K562 (cell line): ENCODE measurements around the gene WDR86. TPM values are rescaled to one million over a fixed set of nuclear protein-coding genes. Genes with fewer than 3 reads are reported as not detected.

Experiments
- ATAC-seq: fragments of 200-7000 bp; cut with Tn5 transposase; 3 replicates; pipeline ENCODE4 v1.9.1; 2020; ENCODE audit warnings: moderate library complexity
- BruUV-seq: library from RNA; stranded (reverse); fragments of 400-500 nt; replicated peaks from 2 replicates; lab custom pipeline; 2021; lab: Mats Ljungman, UMichigan
- CTCF ChIA-PET: fragments of 300-600 bp; formaldehyde crosslinking; extraction: SDS; loops from one replicate; lab custom pipeline; 2021; ENCODE audit warnings: low intra/inter-chr PET ratio; lab: Yijun Ruan, JAX
- POLR2A ChIA-PET: fragments of 300-600, 350-650 bp; sonication (Branson Sonifier 250); formaldehyde crosslinking; extraction: SDS; loops from one replicate; lab custom pipeline; 2021; ENCODE audit warnings: antibody characterized with exemption, inconsistent platforms; lab: Yijun Ruan, JAX
- DNase-seq, 4 experiments: peaks; one replicate each; pipeline versions ENCODE4 v3.0.0 to v3.0.0-alpha.2; 2011 to 2018; ENCODE audit warnings: low spot score in 3 of 4, mixed read lengths in 3 of 4; ENCODE audit errors: extremely low read depth in 1 of 4
- FAIRE-seq: peaks from 2 replicates; lab custom pipeline; 2011; peaks lifted over from hg19 to GRCh38; lab: Jason Lieb, UNC
- H2AFZ ChIP-seq: 2 replicates; pipeline ENCODE4 v1.6.0; 2011; ENCODE audit warnings: low read depth, low read length, control low read depth, inconsistent platforms
- H3K27ac ChIP-seq: fragments of 200-600 bp; 3 replicates; pipeline ENCODE4 v1.8.0; 2011; ENCODE audit warnings: low read depth, mild to moderate bottlenecking, control low read depth, inconsistent platforms, low read length, moderate library complexity, mixed read lengths; ENCODE audit errors: extremely low read depth
- H3K27me3 ChIP-seq, 2 experiments: fragments of 300-600 bp in 1 of 2; 2 replicates in 1 of 2; 3 replicates in 1 of 2; pipeline versions ENCODE4 v1.6.0 to v1.8.0; 2011; ENCODE audit warnings: inconsistent platforms in 2 of 2, low read length in 2 of 2, mild to moderate bottlenecking in 1 of 2, mixed read lengths in 1 of 2, moderate library complexity in 1 of 2; ENCODE audit not compliant: control insufficient read depth in 2 of 2, insufficient read depth in 2 of 2
- H3K36me3 ChIP-seq: fragments of 300-600 bp; 3 replicates; pipeline ENCODE4 v1.8.0; 2011; ENCODE audit warnings: mild to moderate bottlenecking, low read length, inconsistent platforms; ENCODE audit not compliant: control insufficient read depth, insufficient read depth
- H3K4me1 ChIP-seq, 2 experiments: fragments of 200-600 bp in 1 of 2; replicated peaks in 1 of 2; 2 replicates in 1 of 2; 3 replicates in 1 of 2; pipeline versions ENCODE4 v1.5.1 to v1.8.0; 2011; ENCODE audit warnings: inconsistent platforms in 2 of 2, low read length in 2 of 2, mild to moderate bottlenecking in 1 of 2, mixed read lengths in 1 of 2, moderate library complexity in 1 of 2; ENCODE audit not compliant: control insufficient read depth in 2 of 2, insufficient read depth in 2 of 2
- H3K4me2 ChIP-seq: 2 replicates; pipeline ENCODE4 v1.6.1; 2011; ENCODE audit warnings: low read length, control low read depth, inconsistent platforms, mixed read lengths; ENCODE audit not compliant: insufficient read depth
- H3K4me3 ChIP-seq: fragments of 200-600 bp; sonication (generic), shearing (Covaris generic); 2 replicates; pipeline ENCODE4 v1.5.1; 2016; ENCODE audit warnings: control low read depth, inconsistent platforms
- H3K79me2 ChIP-seq: fragments of 200-600 bp; 3 replicates; pipeline ENCODE4 v1.8.0; 2011; ENCODE audit warnings: low read length, inconsistent platforms; ENCODE audit not compliant: control insufficient read depth, insufficient read depth
- H3K9ac ChIP-seq, 2 experiments: 2 replicates each; pipeline versions ENCODE4 v1.6.0 to v1.6.1; 2011; ENCODE audit warnings: low read depth in 2 of 2, low read length in 2 of 2, control low read depth in 1 of 2, inconsistent platforms in 1 of 2, mild to moderate bottlenecking in 1 of 2, mixed read lengths in 1 of 2; ENCODE audit not compliant: insufficient read depth in 1 of 2
- H3K9me1 ChIP-seq: one replicate; pipeline ENCODE4 v1.6.0; 2011; ENCODE audit warnings: inconsistent platforms, mild to moderate bottlenecking, low read length, moderate library complexity; ENCODE audit not compliant: control insufficient read depth, insufficient read depth
- H3K9me3 ChIP-seq: replicated peaks from 2 replicates; pipeline ENCODE4 v1.5.1; 2011; ENCODE audit warnings: low read depth, low read length, inconsistent platforms; ENCODE audit not compliant: control insufficient read depth, insufficient read depth
- H4K20me1 ChIP-seq: replicated peaks from 2 replicates; pipeline ENCODE4 v1.6.1; 2011; ENCODE audit warnings: low read length, inconsistent platforms, mixed read lengths; ENCODE audit not compliant: control insufficient read depth, insufficient read depth
- ADNP ChIP-seq: fragments of 200-800 bp; sonication (Bioruptor generic); IDR thresholded peaks from 2 replicates; pipeline ENCODE4 v1.6.1; 2016; ENCODE audit warnings: missing genetic modification characterization, missing compliant biosample characterization
- CTCF ChIP-seq, 3 experiments: IDR thresholded peaks in 2 of 3; conservative IDR thresholded peaks in 1 of 3; 2 replicates each; pipeline ENCODE4 v1.5.1; 2011 to 2012; ENCODE audit warnings: low read length in 3 of 3, mild to moderate bottlenecking in 3 of 3, control low read depth in 2 of 3, improper control_type of control experiment in 1 of 3, inconsistent platforms in 1 of 3, low read depth in 1 of 3, mixed read lengths in 1 of 3, moderate library complexity in 1 of 3; ENCODE audit not compliant: insufficient read depth in 2 of 3
- KLF10 ChIP-seq: fragments of 250-450 bp; sonication (Bioruptor Pico); IDR thresholded peaks from 2 replicates; pipeline ENCODE4 v1.6.1; 2021; ENCODE audit warnings: matching md5 sums
- MLLT1 ChIP-seq, 2 experiments: fragments of 450-650 bp; IDR thresholded peaks; 2 replicates each; pipeline ENCODE4 v1.6.1; 2016
- PRMT5 ChIP-seq: sonication (generic); formaldehyde crosslinking; IDR thresholded peaks from 2 replicates; pipeline ENCODE4 v1.5.0; 2020; ENCODE audit warnings: missing genetic modification reagents
- SMARCA5 ChIP-seq: fragments of 450-650 bp; IDR thresholded peaks from 2 replicates; pipeline ENCODE4 v1.6.1; 2016
- ZBTB17 ChIP-seq: fragments of 450-650 bp; formaldehyde crosslinking; IDR thresholded peaks from 2 replicates; pipeline ENCODE4 v1.4.0; 2020; ENCODE audit warnings: mild to moderate bottlenecking
- ZBTB33 ChIP-seq: sonication (generic); formaldehyde crosslinking; IDR thresholded peaks from 2 replicates; pipeline ENCODE4 v1.8.1; 2023; ENCODE audit warnings: mild to moderate bottlenecking, missing genetic modification reagents
- ZFP36 ChIP-seq: fragments of 150-350 bp; IDR thresholded peaks from 2 replicates; pipeline ENCODE4 v1.6.1; 2018; ENCODE audit warnings: low read length, low read depth; ENCODE audit not compliant: partially characterized antibody
- WGBS: fragments of 100-300 bp; shearing (Covaris generic); methylation state at CpG from one replicate; pipeline ENCODE4 v1.1.6; 2016; ENCODE audit warnings: low coverage, mixed read lengths; ENCODE audit not compliant: insufficient coverage; ENCODE audit errors: missing lambda C conversion rate; 5-methylcytosine and 5-hydroxymethylcytosine counted together
- in situ Hi-C: fragments of 300-500 bp; cut with MboI; formaldehyde crosslinking; loops from 4 replicates; pipeline ENCODE4 v1.15.0; 2018; ENCODE audit warnings: inconsistent platforms, mixed read lengths
- intact Hi-C: fragments of 100-400 bp; cut with micrococcal nuclease; formaldehyde crosslinking; loops from 2 replicates; pipeline ENCODE4 v1.14.2; 2022
- polyA plus RNA-seq, 8 experiments: library from polyadenylated mRNA; depleted of rRNA in 4 of 8; stranded (reverse) in 5 of 8; unstranded in 3 of 8; fragments of >200 nt; fragmentation: Nextera tagmentation in 2 of 8; fragmentation: Illumina TruSeq in 1 of 8; extraction: Ambion mirVana in 2 of 8; extraction: Trizol in 1 of 8; gene quantifications; 2 replicates each; pipeline versions ENCODE4 v1.2.1 to v1.2.3, GENCODE V29; 2011 to 2014; ENCODE audit warnings: inconsistent platforms in 1 of 8, missing spikeins in 1 of 8
- total RNA-seq, 7 experiments: library from RNA; depleted of rRNA in 6 of 7; stranded (reverse); fragments of >200 nt in 6 of 7; fragmentation: Illumina TruSeq in 2 of 7; extraction: Trizol in 2 of 7; gene quantifications; 2 replicates each; pipeline versions ENCODE4 v1.2.1 to v1.2.3, GENCODE V29; 2011 to 2021; ENCODE audit warnings: low replicate concordance in 1 of 7

WDR86 gene
- total and polyA plus RNA-seq, 9 of the 15 experiments (the other 6 are each of a cell fraction or from before 2014, with no cell fraction given): 0.24 TPM; not detected in 8

- BruUV-seq: no TSS peak
- ChIA-PET POLR2A (interaction anchor here (0.6 to 1.6 kb wide), 5 partner anchors 10 to 599 kb away, joined by 3 to 5 read pairs (median 3); partner anchors contain the start of gene WDR86), CTCF (no interaction called here)
- intact Hi-C loops: loop anchor here (10.0 kb wide), 1 partner anchor 46 kb away; the partner anchor contains the start of gene CRYGN
- H3K9me3 ChIP-seq: peaks cover 9% of the 10 kb centered on the region
- H3K9ac ChIP-seq: no peak overlapping the region
- no peak overlapping the region; the same call in 2 of the 3 replicates for H3K27ac ChIP-seq
- TF ChIP-seq CTCF (IDR thresholded peaks at IDR 0.05 in 2 of 3, conservative IDR thresholded peaks at IDR 0.05 in 1 of 3; ENCODE audit: insufficient read depth in 2 of 3, low read depth in 1 of 3, low read length in 3 of 3) (0 out of 6 replicates have a peak, but pooled peaks of 1 of the 3 experiments have one; percentile 32), KLF10 (CRISPR knock-in tag) (no peak), ZBTB33 (CRISPR knock-in tag) (peak; percentile 75), ZBTB17 (CRISPR knock-in tag) (peak; percentile 95), MLLT1 (IDR thresholded peaks at IDR 0.05) (peak in 1 of 2 experiments; percentile 70; a peak in 1 of 4 replicates), PRMT5 (no peak), SMARCA5 (0 out of 2 replicates have a peak, but pooled peaks have one; percentile 0), ZFP36 (peak; percentile 93), ADNP (tag) (peak; percentile 77)
- TF ChIP-seq, all 486 proteins: peak for 7
- FAIRE-seq (peak; percentile 62), DNase-seq (peak in 1 of 4 experiments; percentile 29), ATAC-seq (no peak)
- no peaks in the 10 kb centered on the region for H4K20me1 ChIP-seq
- no peak overlapping the region for H2AFZ ChIP-seq
- H3K4me1 ChIP-seq: peaks cover 33 to 53% of the 10 kb centered on the region in 2 experiments
- in situ Hi-C loops: no loop called here
- H3K27me3 ChIP-seq: no peaks in the 10 kb centered on the region; a peak in 1 of 5 replicates
- H3K36me3 ChIP-seq: no peaks in the 10 kb centered on the region
- H3K79me2 ChIP-seq: no peaks in the 10 kb centered on the region
- H3K4me2 ChIP-seq: no peak overlapping the region
- WGBS: 59% methylated on average over 18 of the region's 19 CpGs
- H3K4me3 ChIP-seq: no peak overlapping the region
- H3K9me1 ChIP-seq: peaks cover 4% of the 10 kb centered on the region
Measured at GRCh38 chr7:151398446-151399304, 11.2 kb downstream of the WDR86 start.
